CD4-positive, alpha-beta T cell treated with Interleukin-21 for 1 hour (primary cell): ENCODE results near the gene QKI.
"Not testable (repeated sequence)": the region's sequence is repeated elsewhere in the genome, so short reads cannot be mapped to it uniquely, and the experiment has no call there.

Experiments
- DNase-seq: peaks from one replicate; pipeline ENCODE4 v3.0.0-alpha.2; 2020

Gene QKI

GRCh38 chr6:163583558-163583957 lies 169.0 kb downstream of the QKI start:
- DNase-seq, result no peak

GRCh38 chr6:163585932-163586437 lies 171.5 kb downstream of the QKI start:
- DNase-seq, result no peak

GRCh38 chr6:163586888-163587287 lies 172.4 kb downstream of the QKI start:
- DNase-seq, result no peak

GRCh38 chr6:163588220-163588919 lies 173.9 kb downstream of the QKI start:
- DNase-seq, result no peak

GRCh38 chr6:163589387-163589786 lies 174.9 kb downstream of the QKI start:
- DNase-seq, result no peak

- DNase-seq, result not testable (repeated sequence)
These were observed 175.6 kb downstream of the QKI start for GRCh38 chr6:163590132-163590531.

- DNase-seq, result no peak
These were observed 178.4 kb downstream of the QKI start for GRCh38 chr6:163592872-163593271.

- DNase-seq, result no peak
These were observed 181.7 kb downstream of the QKI start for GRCh38 chr6:163596174-163596573.

- DNase-seq, result no peak
These were observed 184.6 kb downstream of the QKI start for GRCh38 chr6:163599136-163599535.

- DNase-seq, result no peak
These were observed 185.2 kb downstream of the QKI start for GRCh38 chr6:163599684-163600083.

- DNase-seq, result no peak
These were observed 185.8 kb downstream of the QKI start for GRCh38 chr6:163600331-163600730.

- no peak for DNase-seq
These were observed 186.3 kb downstream of the QKI start for GRCh38 chr6:163600781-163601180.

GRCh38 chr6:163602851-163603250 lies 188.3 kb downstream of the QKI start:
- no peak for DNase-seq

GRCh38 chr6:163603395-163603794 lies 188.9 kb downstream of the QKI start:
- no peak for DNase-seq

- DNase-seq, result no peak
These were observed 191.0 kb downstream of the QKI start for GRCh38 chr6:163605385-163606097.

GRCh38 chr6:163607792-163608191 lies 193.3 kb downstream of the QKI start:
- DNase-seq, result no peak

GRCh38 chr6:163608204-163608644 lies 193.7 kb downstream of the QKI start:
- no peak for DNase-seq

- DNase-seq, result no peak
These were observed 197.7 kb downstream of the QKI start for GRCh38 chr6:163612200-163612599.

GRCh38 chr6:163613025-163613424 lies 198.5 kb downstream of the QKI start:
- no peak for DNase-seq

GRCh38 chr6:163613668-163614067 lies 199.2 kb downstream of the QKI start:
- no peak for DNase-seq

GRCh38 chr6:163616452-163616851 lies 201.9 kb downstream of the QKI start:
- DNase-seq, result no peak

GRCh38 chr6:163617549-163617948 lies 203.0 kb downstream of the QKI start:
- DNase-seq, result no peak

GRCh38 chr6:163620101-163620500 lies 205.6 kb downstream of the QKI start:
- DNase-seq, result no peak

- no peak for DNase-seq
These were observed 206.3 kb downstream of the QKI start for GRCh38 chr6:163620670-163621330.
